H9 (cell line): ENCODE measurements around the gene CDKL5. TPM values are rescaled to one million over a fixed set of nuclear protein-coding genes. Genes with fewer than 3 reads are reported as not detected.

ENCODE experiments used
- DNase-seq: peaks from one replicate; pipeline ENCODE4 v3.0.0-alpha.2; 2017
- H2AFZ ChIP-seq: one replicate; pipeline ENCODE4 v1.6.1; 2013; ENCODE audit warnings: mild to moderate bottlenecking, low read length, control low read depth, moderate library complexity
- H2AK5ac ChIP-seq: 2 replicates; pipeline ENCODE4 v1.6.1; 2013; ENCODE audit warnings: low read length, control low read depth, mixed read lengths; ENCODE audit not compliant: insufficient read length
- H2BK120ac ChIP-seq: one replicate; pipeline ENCODE4 v1.6.1; 2013; ENCODE audit warnings: low read depth, mild to moderate bottlenecking, low read length, control low read depth, inconsistent platforms; ENCODE audit not compliant: poor library complexity, severe bottlenecking
- H2BK12ac ChIP-seq: 2 replicates; pipeline ENCODE4 v1.6.1; 2013; ENCODE audit warnings: low read length, control low read depth, mixed read lengths, low read depth; ENCODE audit not compliant: insufficient read length
- H2BK15ac ChIP-seq: 2 replicates; pipeline ENCODE4 v1.6.1; 2013; ENCODE audit warnings: low read depth, low read length, control low read depth
- H2BK20ac ChIP-seq: one replicate; pipeline ENCODE4 v1.6.1; 2013; ENCODE audit warnings: low read depth, mild to moderate bottlenecking, low read length, control low read depth, inconsistent platforms; ENCODE audit not compliant: poor library complexity, severe bottlenecking
- H2BK5ac ChIP-seq: 2 replicates; pipeline ENCODE4 v1.6.1; 2013; ENCODE audit warnings: low read length, control low read depth, mixed read lengths; ENCODE audit not compliant: insufficient read length
- H3K14ac ChIP-seq: 2 replicates; pipeline ENCODE4 v1.6.1; 2013; ENCODE audit warnings: low read length, control low read depth; ENCODE audit not compliant: insufficient read depth
- H3K18ac ChIP-seq: 2 replicates; pipeline ENCODE4 v1.6.1; 2013; ENCODE audit warnings: low read depth, mild to moderate bottlenecking, mixed read lengths, low read length, control low read depth; ENCODE audit not compliant: insufficient read length
- H3K23ac ChIP-seq: 2 replicates; pipeline ENCODE4 v1.6.1; 2013; ENCODE audit warnings: low read length, control low read depth, mixed read lengths, low read depth; ENCODE audit not compliant: insufficient read length
- H3K23me2 ChIP-seq: 2 replicates; pipeline ENCODE4 v1.6.1; 2013; ENCODE audit warnings: low read depth, mild to moderate bottlenecking, mixed read lengths, low read length, control low read depth; ENCODE audit not compliant: insufficient read length, poor library complexity, severe bottlenecking
- H3K27ac ChIP-seq: 2 replicates; pipeline ENCODE4 v1.5.1; 2013; ENCODE audit warnings: low read length, control low read depth, mixed read lengths, low read depth; ENCODE audit not compliant: insufficient read length
- H3K27me3 ChIP-seq: 2 replicates; pipeline ENCODE4 v1.6.1; 2013; ENCODE audit warnings: low read length, control low read depth, inconsistent platforms; ENCODE audit not compliant: insufficient read depth
- H3K4ac ChIP-seq: 2 replicates; pipeline ENCODE4 v1.6.1; 2013; ENCODE audit warnings: low read depth, mild to moderate bottlenecking, control low read depth, inconsistent platforms, low read length, moderate library complexity
- H3K4me1 ChIP-seq: 2 replicates; pipeline ENCODE4 v1.6.1; 2013; ENCODE audit warnings: low read length, control low read depth, inconsistent platforms; ENCODE audit not compliant: insufficient read depth
- H3K4me2 ChIP-seq: 2 replicates; pipeline ENCODE4 v1.6.1; 2013; ENCODE audit warnings: low read length, control low read depth, mixed read lengths; ENCODE audit not compliant: insufficient read length, insufficient read depth
- H3K56ac ChIP-seq: 2 replicates; pipeline ENCODE4 v1.6.1; 2013; ENCODE audit warnings: low read depth, mild to moderate bottlenecking, mixed read lengths, low read length, control low read depth; ENCODE audit not compliant: insufficient read length
- H3K79me1 ChIP-seq: 2 replicates; pipeline ENCODE4 v1.6.1; 2013; ENCODE audit warnings: low read depth, mild to moderate bottlenecking, moderate library complexity, low read length, control low read depth, inconsistent platforms; ENCODE audit not compliant: insufficient read depth, poor library complexity, severe bottlenecking
- H3K79me2 ChIP-seq: 2 replicates; pipeline ENCODE4 v1.6.1; 2013; ENCODE audit warnings: low read length, control low read depth, inconsistent platforms; ENCODE audit not compliant: insufficient read depth
- H3K9ac ChIP-seq: 2 replicates; pipeline ENCODE4 v1.6.1; 2013; ENCODE audit warnings: low read length, control low read depth, mixed read lengths; ENCODE audit not compliant: insufficient read length; ENCODE audit errors: extremely low read depth
- H3K9me3 ChIP-seq: one replicate; pipeline ENCODE4 v1.6.1; 2013; ENCODE audit warnings: low read depth, low read length, inconsistent platforms; ENCODE audit not compliant: control insufficient read depth
- H3T11ph ChIP-seq: one replicate; pipeline ENCODE4 v1.6.1; 2013; ENCODE audit warnings: mild to moderate bottlenecking, low read length, control low read depth, inconsistent platforms
- H4K20me1 ChIP-seq: one replicate; pipeline ENCODE4 v1.6.1; 2013; ENCODE audit not compliant: control insufficient read depth, insufficient read length, insufficient read depth
- H4K5ac ChIP-seq: 2 replicates; pipeline ENCODE4 v1.6.1; 2013; ENCODE audit warnings: low read depth, mild to moderate bottlenecking, mixed read lengths, low read length, control low read depth; ENCODE audit not compliant: insufficient read length
- H4K8ac ChIP-seq: replicated peaks from 2 replicates; pipeline ENCODE4 v1.6.1; 2013; ENCODE audit warnings: low read length, control low read depth, mixed read lengths, low read depth; ENCODE audit not compliant: insufficient read length
- H4K91ac ChIP-seq: 2 replicates; pipeline ENCODE4 v1.6.1; 2013; ENCODE audit warnings: low read depth, mild to moderate bottlenecking, moderate library complexity, mixed read lengths, low read length, control low read depth; ENCODE audit not compliant: insufficient read length
- H3K27ac Mint-ChIP-seq, 3 experiments: 2 replicates in 2 of 3; 3 replicates in 1 of 3; pipeline ENCODE4 v1.8.0; 2020 to 2021; ENCODE audit warnings: mixed read lengths in 3 of 3, mild to moderate bottlenecking in 1 of 3, moderate library complexity in 1 of 3
- H3K27me3 Mint-ChIP-seq: 2 replicates; pipeline ENCODE4 v1.8.0; 2021; ENCODE audit warnings: low read depth, mild to moderate bottlenecking, moderate library complexity, mixed read lengths
- H3K36me3 Mint-ChIP-seq, 3 experiments: 2 replicates in 2 of 3; 3 replicates in 1 of 3; pipeline ENCODE4 v1.8.0; 2020 to 2021; ENCODE audit warnings: low read depth in 3 of 3, mixed read lengths in 3 of 3; ENCODE audit not compliant: insufficient read depth in 1 of 3
- H3K4me1 Mint-ChIP-seq, 2 experiments: 2 replicates each; pipeline ENCODE4 v1.8.0; 2020; ENCODE audit warnings: mixed read lengths in 2 of 2
- H3K4me3 Mint-ChIP-seq, 2 experiments: 2 replicates in 1 of 2; 3 replicates in 1 of 2; pipeline ENCODE4 v1.8.0; 2020 to 2021; ENCODE audit warnings: mild to moderate bottlenecking in 2 of 2, mixed read lengths in 2 of 2, moderate library complexity in 1 of 2
- H3K9me3 Mint-ChIP-seq, 2 experiments: 2 replicates in 1 of 2; 3 replicates in 1 of 2; pipeline ENCODE4 v1.8.0; 2020; ENCODE audit warnings: mild to moderate bottlenecking in 2 of 2, mixed read lengths in 2 of 2, moderate library complexity in 1 of 2
- WGBS: extraction: QIAGEN DNeasy Blood & Tissue Kit; methylation state at CpG from one replicate; pipeline ENCODE4 v1.1.7; 2013; ENCODE audit warnings: missing lambda C conversion rate, low lambda C conversion rate, mixed read lengths; ENCODE audit not compliant: insufficient read length; ENCODE audit errors: extremely low coverage; 5-methylcytosine and 5-hydroxymethylcytosine counted together
- total RNA-seq: library from RNA; stranded (reverse); gene quantifications from 2 replicates; pipeline ENCODE4 v1.2.1, GENCODE V29; 2021
- TF ChIP-seq, protein P1 (sequence below): fragments of 200-600 bp; sonication (generic); conservative IDR thresholded peaks from 3 replicates; pipeline ENCODE4 v1.8.0; 2021; ENCODE audit warnings: antibody characterized with exemption, mild to moderate bottlenecking

The CDKL5 gene
- total RNA-seq, 1 experiment from 2014 or later = 19.5 TPM

DNA sequence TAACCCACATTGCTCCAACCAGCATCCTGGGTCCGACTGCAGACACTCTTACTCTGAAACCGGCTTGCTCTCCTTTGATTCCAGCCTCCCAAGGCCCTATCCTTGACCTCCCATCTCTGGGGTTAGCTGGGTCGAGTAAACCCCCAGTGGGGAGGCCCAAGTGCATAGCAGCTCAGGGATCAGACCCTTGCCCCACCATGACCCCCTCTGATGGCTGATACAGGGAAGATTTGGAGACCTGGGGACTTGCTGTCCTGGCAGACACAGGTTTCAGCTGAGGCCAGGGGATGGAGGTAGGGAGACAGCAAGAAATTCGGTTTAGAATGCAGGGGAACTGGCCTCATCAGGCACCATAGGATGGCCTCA is 23.6 kb upstream of the CDKL5 start:
- H2BK5ac ChIP-seq = no peak overlapping the region
- Mint-ChIP-seq H3K4me1 (no peaks in the 10 kb centered on the region), H3K27ac (no peak overlapping the region), H3K4me3 (no peak overlapping the region), H3K9me3 (peaks cover 63 to 78% of the 10 kb centered on the region in 2 experiments), H3K36me3 (peaks cover 3 to 4% (median 3%) of the 10 kb centered on the region in 3 experiments; a peak in 6 of 7 replicates), H3K27me3 (no peaks in the 10 kb centered on the region; the same call in 1 of the 2 replicates)
- H3K27me3 ChIP-seq = no peaks in the 10 kb centered on the region
- H3K9ac ChIP-seq = no peak overlapping the region
- no peak overlapping the region for H4K8ac ChIP-seq
- H4K91ac ChIP-seq = no peak overlapping the region
- H2BK120ac ChIP-seq = no peak overlapping the region
- H4K20me1 ChIP-seq = no peaks in the 10 kb centered on the region
- no peak overlapping the region for H2AFZ ChIP-seq
- no peak overlapping the region for H2BK15ac ChIP-seq
- H3K14ac ChIP-seq = no peak overlapping the region
- no peak overlapping the region for H3T11ph ChIP-seq
- H3K4me2 ChIP-seq = no peak overlapping the region
- peaks cover 21% of the 10 kb centered on the region for H3K9me3 ChIP-seq
- no peak overlapping the region for H3K23ac ChIP-seq
- TF ChIP-seq, protein P1, sequence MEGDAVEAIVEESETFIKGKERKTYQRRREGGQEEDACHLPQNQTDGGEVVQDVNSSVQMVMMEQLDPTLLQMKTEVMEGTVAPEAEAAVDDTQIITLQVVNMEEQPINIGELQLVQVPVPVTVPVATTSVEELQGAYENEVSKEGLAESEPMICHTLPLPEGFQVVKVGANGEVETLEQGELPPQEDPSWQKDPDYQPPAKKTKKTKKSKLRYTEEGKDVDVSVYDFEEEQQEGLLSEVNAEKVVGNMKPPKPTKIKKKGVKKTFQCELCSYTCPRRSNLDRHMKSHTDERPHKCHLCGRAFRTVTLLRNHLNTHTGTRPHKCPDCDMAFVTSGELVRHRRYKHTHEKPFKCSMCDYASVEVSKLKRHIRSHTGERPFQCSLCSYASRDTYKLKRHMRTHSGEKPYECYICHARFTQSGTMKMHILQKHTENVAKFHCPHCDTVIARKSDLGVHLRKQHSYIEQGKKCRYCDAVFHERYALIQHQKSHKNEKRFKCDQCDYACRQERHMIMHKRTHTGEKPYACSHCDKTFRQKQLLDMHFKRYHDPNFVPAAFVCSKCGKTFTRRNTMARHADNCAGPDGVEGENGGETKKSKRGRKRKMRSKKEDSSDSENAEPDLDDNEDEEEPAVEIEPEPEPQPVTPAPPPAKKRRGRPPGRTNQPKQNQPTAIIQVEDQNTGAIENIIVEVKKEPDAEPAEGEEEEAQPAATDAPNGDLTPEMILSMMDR = no peak
- H3K18ac ChIP-seq = no peak overlapping the region
- H3K4ac ChIP-seq = no peak overlapping the region
- H3K79me2 ChIP-seq = no peaks in the 10 kb centered on the region
- H2AK5ac ChIP-seq = no peak overlapping the region
- no peak overlapping the region for H2BK12ac ChIP-seq
- DNase-seq = no peak
- no peak overlapping the region for H3K56ac ChIP-seq
- H4K5ac ChIP-seq = no peak overlapping the region
- H2BK20ac ChIP-seq = no peak overlapping the region
- no peaks in the 10 kb centered on the region for H3K23me2 ChIP-seq
- no peaks in the 10 kb centered on the region for H3K79me1 ChIP-seq
- H3K27ac ChIP-seq = no peak overlapping the region
- WGBS = no CpG with 5 or more reads among the region's 4 CpGs
- H3K4me1 ChIP-seq = no peaks in the 10 kb centered on the region
